Right atrium auricular region (tissue), 2 donors: ENCODE results near the gene CCDC192. TPM values are rescaled to one million over a fixed set of nuclear protein-coding genes. Genes with fewer than 3 reads are reported as not detected.

ENCODE experiments used
- DNase-seq: peaks from one replicate; pipeline ENCODE4 v3.0.0-alpha.2; 2019; ENCODE audit warnings: low spot score
- H3K27ac ChIP-seq, 2 donors: fragments of 200-600 bp; sonication (generic); 1 replicate in 1 of 2; 2 replicates in 1 of 2; pipeline ENCODE4 v1.5.1; 2016 to 2019
- H3K27me3 ChIP-seq, 2 donors: fragments of 200-600 bp; sonication (generic); one replicate each; pipeline versions ENCODE4 v1.5.1 to v1.6.0; 2017 to 2019
- H3K36me3 ChIP-seq: fragments of 200-600 bp; sonication (generic); one replicate; pipeline ENCODE4 v1.5.1; 2016
- H3K4me1 ChIP-seq, 2 donors: fragments of 200-600 bp; sonication (generic); one replicate each; pipeline versions ENCODE4 v1.5.1 to v1.6.0; 2017 to 2019
- H3K4me3 ChIP-seq, 2 donors: fragments of 200-600 bp; sonication (generic); 1 replicate in 1 of 2; 2 replicates in 1 of 2; pipeline ENCODE4 v1.5.1; 2017 to 2019; ENCODE audit warnings: mild to moderate bottlenecking in 1 of 2, moderate library complexity in 1 of 2
- H3K9me3 ChIP-seq, 2 donors: fragments of 200-600 bp; sonication (generic); one replicate each; pipeline ENCODE4 v1.5.1; 2019
- total RNA-seq, 2 donors: library from RNA; depleted of rRNA; stranded (reverse); fragments of >200 nt; gene quantifications; one replicate each; pipeline ENCODE4 v1.1.0, GENCODE V29; 2016
- TF ChIP-seq, protein P1 (sequence below), 2 donors: fragments of 200-600 bp; sonication (generic); IDR thresholded peaks; one replicate each; pipeline ENCODE4 v1.5.1; 2019; ENCODE audit warnings: antibody characterized with exemption in 2 of 2

CCDC192 gene
- total RNA-seq, 2 donors from 2014 or later, result not detected

DNA sequence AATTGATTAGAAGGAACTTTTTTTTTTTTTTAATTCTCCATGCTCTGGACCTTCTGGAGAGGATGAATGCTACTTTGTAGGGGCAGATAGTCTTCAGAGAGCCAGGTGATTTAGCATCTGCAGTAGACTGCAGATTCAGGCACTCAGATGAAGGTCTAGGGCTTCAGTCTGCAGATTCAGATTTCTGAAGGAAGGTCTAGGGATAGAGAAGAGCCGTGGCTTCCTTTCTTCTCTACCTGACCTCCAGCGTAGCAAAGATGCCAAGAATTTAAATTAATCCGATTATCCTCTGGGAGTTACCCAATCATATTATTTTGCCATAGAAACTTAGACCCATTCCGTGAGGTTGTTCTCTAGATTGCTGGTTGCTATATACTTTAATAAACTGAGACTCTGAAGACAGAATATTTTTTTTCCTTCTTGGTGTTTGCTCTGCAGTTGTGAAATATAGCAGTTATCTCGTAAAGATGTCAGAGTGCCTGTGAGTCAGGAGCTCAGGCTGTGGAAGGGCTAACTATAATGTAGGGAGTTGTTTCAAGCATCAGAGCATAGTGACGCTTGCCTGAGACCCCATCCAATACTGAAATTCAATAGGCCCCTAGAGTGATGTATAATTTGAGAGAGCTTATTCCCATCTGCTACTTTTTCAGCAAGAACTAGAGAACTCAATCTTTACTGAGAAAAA, 247.7 kb downstream of the CCDC192 start:
- Histone ChIP-seq H3K4me3 (no peak overlapping the region), H3K27ac (no peak overlapping the region), H3K4me1 (no peaks in the 10 kb centered on the region), H3K36me3 (no peaks in the 10 kb centered on the region), H3K27me3 (no peaks in the 10 kb centered on the region), H3K9me3 (no peaks in the 10 kb centered on the region)
- TF ChIP-seq, protein P1, sequence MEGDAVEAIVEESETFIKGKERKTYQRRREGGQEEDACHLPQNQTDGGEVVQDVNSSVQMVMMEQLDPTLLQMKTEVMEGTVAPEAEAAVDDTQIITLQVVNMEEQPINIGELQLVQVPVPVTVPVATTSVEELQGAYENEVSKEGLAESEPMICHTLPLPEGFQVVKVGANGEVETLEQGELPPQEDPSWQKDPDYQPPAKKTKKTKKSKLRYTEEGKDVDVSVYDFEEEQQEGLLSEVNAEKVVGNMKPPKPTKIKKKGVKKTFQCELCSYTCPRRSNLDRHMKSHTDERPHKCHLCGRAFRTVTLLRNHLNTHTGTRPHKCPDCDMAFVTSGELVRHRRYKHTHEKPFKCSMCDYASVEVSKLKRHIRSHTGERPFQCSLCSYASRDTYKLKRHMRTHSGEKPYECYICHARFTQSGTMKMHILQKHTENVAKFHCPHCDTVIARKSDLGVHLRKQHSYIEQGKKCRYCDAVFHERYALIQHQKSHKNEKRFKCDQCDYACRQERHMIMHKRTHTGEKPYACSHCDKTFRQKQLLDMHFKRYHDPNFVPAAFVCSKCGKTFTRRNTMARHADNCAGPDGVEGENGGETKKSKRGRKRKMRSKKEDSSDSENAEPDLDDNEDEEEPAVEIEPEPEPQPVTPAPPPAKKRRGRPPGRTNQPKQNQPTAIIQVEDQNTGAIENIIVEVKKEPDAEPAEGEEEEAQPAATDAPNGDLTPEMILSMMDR (IDR thresholded peaks at IDR 0.05), result no peak
- DNase-seq, result no peak

DNA sequence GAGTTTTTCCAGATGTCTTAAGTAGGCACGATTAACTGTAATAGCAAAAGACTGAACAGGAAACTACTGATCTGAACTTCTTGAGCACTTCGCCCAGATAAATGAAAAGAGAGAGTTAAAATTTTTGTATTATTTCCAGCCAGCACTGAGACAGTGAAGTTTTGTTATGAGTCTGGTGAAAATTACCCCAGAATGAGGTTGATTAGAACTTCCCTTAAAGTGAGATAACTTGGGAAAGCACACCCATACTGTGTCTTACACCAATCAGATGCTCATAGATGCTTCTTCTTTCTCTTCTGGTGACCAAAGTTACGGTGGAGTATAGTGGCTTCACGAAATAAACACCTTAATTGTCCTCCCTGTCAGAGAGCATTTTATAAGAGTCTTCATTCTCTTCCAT, 248.6 kb downstream of the CCDC192 start:
- Histone ChIP-seq H3K36me3 (no peaks in the 10 kb centered on the region), H3K4me1 (peaks cover 0 to 5% of the 10 kb centered on the region in 2 donors), H3K4me3 (no peak overlapping the region), H3K27me3 (no peaks in the 10 kb centered on the region), H3K27ac (no peak overlapping the region), H3K9me3 (no peaks in the 10 kb centered on the region)
- no peak for DNase-seq
- TF ChIP-seq, protein P1 (IDR thresholded peaks at IDR 0.05), result no peak

DNA sequence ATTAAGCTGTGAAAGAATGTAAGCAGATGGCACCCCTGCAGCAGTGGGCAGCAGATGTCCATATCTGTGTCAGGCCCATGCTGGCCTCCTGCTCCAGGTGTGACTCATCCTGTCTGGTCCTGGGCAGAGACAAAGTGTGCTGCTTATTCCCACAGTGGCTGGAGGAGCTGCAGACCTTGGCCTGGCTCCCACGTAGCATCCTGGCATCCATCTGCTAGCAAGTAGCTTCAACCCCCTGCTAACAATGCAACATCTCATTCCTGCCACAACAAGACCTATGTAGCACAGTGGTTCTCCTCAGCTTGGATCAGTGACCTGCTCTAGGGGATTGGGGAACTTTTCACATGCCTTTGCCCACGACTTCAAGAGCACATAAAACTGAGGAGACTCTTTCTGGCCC, 254.0 kb downstream of the CCDC192 start:
- peaks cover 0 to 51% of the 10 kb centered on the region in 2 donors for H3K4me1 ChIP-seq
- no peak overlapping the region for H3K4me3 ChIP-seq
- H3K9me3 ChIP-seq, result no peaks in the 10 kb centered on the region
- H3K27ac ChIP-seq, result peak overlapping the region in 1 of 2 donors; percentile 61
- H3K36me3 ChIP-seq, result no peaks in the 10 kb centered on the region
- DNase-seq, result no peak
- H3K27me3 ChIP-seq, result no peaks in the 10 kb centered on the region
- TF ChIP-seq, protein P1 (IDR thresholded peaks at IDR 0.05), result no peak

DNA sequence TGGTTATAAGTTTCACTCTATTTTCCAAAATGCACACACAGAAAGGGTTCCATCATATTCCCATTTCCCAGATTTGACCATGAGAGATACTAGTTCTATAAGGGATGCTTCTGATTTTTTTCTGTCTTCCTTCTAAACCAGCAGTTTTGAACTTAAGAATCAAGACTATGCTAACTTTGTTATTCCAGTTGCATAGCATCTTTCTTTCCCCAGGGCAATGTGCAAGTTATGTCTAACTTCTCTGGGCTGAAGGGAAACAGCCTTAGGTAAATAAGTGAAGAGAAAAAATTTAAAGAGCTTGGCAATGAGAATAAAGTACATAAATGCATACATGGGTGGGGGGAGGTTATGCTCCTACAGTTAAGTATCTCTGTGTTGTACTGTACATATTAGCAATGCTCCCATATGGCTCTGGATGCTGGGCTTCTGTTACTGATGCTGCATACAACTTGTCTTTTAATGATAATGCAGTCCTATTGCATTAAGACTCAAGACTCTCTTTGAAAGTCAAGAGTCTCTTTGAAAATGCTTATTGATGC, 254.6 kb downstream of the CCDC192 start:
- TF ChIP-seq, protein P1 (IDR thresholded peaks at IDR 0.05), result no peak
- DNase-seq, result no peak

DNA sequence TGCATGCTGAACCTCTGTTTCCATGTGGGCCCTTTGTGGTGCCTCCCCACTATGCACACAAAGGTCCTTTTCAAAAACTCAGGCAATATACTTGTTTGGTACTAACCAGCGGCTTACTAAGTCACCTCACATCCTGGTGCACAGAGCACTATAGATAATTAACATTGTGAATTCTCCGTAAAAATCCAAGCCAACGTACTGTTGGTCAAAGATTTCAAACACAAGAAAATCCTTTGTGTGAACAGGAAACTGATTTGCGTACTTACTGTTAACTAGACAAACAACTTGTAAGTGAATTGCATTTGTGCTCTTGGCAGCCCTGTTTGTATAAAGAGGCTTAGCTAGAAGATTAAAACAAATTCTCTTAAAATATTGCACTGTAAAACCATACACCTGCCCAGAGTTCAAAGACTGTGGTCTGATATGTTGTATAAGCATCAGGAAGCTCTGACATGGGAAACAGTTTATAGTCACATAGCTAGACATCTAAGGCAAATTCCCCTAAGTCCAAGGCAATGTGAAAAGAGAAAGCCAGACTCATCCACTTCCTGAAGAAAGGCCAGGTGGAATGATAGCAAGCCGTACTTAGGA, 255.3 kb downstream of the CCDC192 start:
- Histone ChIP-seq H3K4me1 (peaks cover 0 to 55% of the 10 kb centered on the region in 2 donors), H3K9me3 (no peaks in the 10 kb centered on the region), H3K36me3 (no peaks in the 10 kb centered on the region), H3K27me3 (no peaks in the 10 kb centered on the region), H3K27ac (peak overlapping the region in 1 of 2 donors; percentile 83), H3K4me3 (no peak overlapping the region)
- TF ChIP-seq, protein P1 (IDR thresholded peaks at IDR 0.05), result no peak
- no peak for DNase-seq

More for the DNA sequence above, 254.6 kb downstream of the CCDC192 start:
- Histone ChIP-seq H3K9me3 (no peaks in the 10 kb centered on the region), H3K4me3 (no peak overlapping the region), H3K36me3 (no peaks in the 10 kb centered on the region), H3K4me1 (peaks cover 0 to 55% of the 10 kb centered on the region in 2 donors), H3K27me3 (no peaks in the 10 kb centered on the region), H3K27ac (peak overlapping the region in 1 of 2 donors; percentile 48)
